ENCODE results near the gene CNTNAP3.
"Not testable (repeated sequence)": the region's sequence is repeated elsewhere in the genome, so short reads cannot be mapped to it uniquely, and the experiment has no call there.

The CNTNAP3 gene

GRCh38 chr9:39062966-39063365, 225.0 kb downstream of the CNTNAP3 start:
- not testable (repeated sequence) for DNase-seq

GRCh38 chr9:39054453-39054852, 233.5 kb downstream of the CNTNAP3 start:
- not testable (repeated sequence) for DNase-seq

GRCh38 chr9:39046833-39047232, 241.1 kb downstream of the CNTNAP3 start:
- DNase-seq, result not testable (repeated sequence)

- not testable (repeated sequence) for DNase-seq
These were observed 245.6 kb downstream of the CNTNAP3 start for GRCh38 chr9:39042352-39042803.

- not testable (repeated sequence) for DNase-seq
These were observed 246.2 kb downstream of the CNTNAP3 start for GRCh38 chr9:39041774-39042173.

GRCh38 chr9:39039148-39039547, 248.8 kb downstream of the CNTNAP3 start:
- not testable (repeated sequence) for DNase-seq

- DNase-seq, result not testable (repeated sequence)
These were observed 249.7 kb downstream of the CNTNAP3 start for GRCh38 chr9:39038221-39038620.

- DNase-seq, result not testable (repeated sequence)
These were observed 254.1 kb downstream of the CNTNAP3 start for GRCh38 chr9:39033849-39034248.

GRCh38 chr9:39030204-39031019, 257.6 kb downstream of the CNTNAP3 start:
- DNase-seq, result not testable (repeated sequence)

- not testable (repeated sequence) for DNase-seq
These were observed 259.1 kb downstream of the CNTNAP3 start for GRCh38 chr9:39028855-39029254.

GRCh38 chr9:39028168-39028567, 259.8 kb downstream of the CNTNAP3 start:
- DNase-seq, result not testable (repeated sequence)

GRCh38 chr9:39025911-39026588, 261.9 kb downstream of the CNTNAP3 start:
- DNase-seq, result not testable (repeated sequence)

Data from inflammatory macrophage treated with lipopolysaccharide for 4 hours (primary cell).